Tibial nerve (tissue), 4 donors: Measurements from ENCODE around the gene RIPK4.

ENCODE experiments used
- EP300 ChIP-seq, 2 donors: sonication (generic); formaldehyde crosslinking; IDR thresholded peaks; one replicate each; pipeline ENCODE4 v1.6.1; 2017; ENCODE audit warnings: antibody characterized with exemption in 2 of 2, mild to moderate bottlenecking in 1 of 2
- POLR2A ChIP-seq, 2 donors: fragments of 450-650 bp; IDR thresholded peaks; one replicate each; pipeline ENCODE4 v1.6.1; 2017; ENCODE audit warnings: antibody characterized with exemption in 2 of 2, mild to moderate bottlenecking in 2 of 2, moderate library complexity in 2 of 2
- TF ChIP-seq, protein P1 (sequence below), 5 experiments: fragments of 200-600 bp in 3 of 5; fragments of 450-650 bp in 2 of 5; sonication (generic) in 3 of 5; IDR thresholded peaks; one replicate each; pipeline ENCODE4 v1.5.1; 2016 to 2019; ENCODE audit warnings: antibody characterized with exemption in 5 of 5, mild to moderate bottlenecking in 3 of 5, moderate library complexity in 2 of 5

DNA sequence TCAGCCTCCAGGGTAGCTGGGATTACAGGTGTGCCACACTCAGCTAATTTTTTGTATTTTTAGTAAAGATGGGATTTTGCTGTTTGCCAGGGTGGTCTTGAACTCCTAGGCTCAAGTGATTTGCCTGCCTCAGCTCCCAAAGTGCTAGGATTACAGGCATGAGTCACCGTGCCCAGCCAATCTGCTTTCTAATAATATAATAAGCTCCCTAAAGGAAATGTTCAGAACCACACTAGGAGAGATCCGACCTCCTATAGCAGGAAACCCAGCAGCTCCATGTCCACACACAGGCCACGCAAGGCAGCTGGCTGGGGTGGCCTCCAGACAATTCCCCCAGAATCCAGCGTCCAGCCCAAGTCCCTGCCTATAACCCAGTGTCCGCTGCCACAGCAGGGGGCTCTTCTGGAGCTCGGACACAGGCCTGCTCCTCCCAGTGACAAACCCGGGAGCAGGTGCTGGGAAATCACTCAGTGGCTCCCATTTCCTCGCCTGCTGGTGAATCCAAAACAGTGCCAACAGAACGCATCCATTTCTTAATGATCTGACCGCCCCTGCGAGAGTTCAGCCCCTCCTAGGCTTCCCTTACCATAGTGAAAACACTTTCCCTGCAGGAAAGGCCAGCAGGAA, 7.5 kb downstream of the RIPK4 start:
- no peak for TF ChIP-seq EP300 (IDR thresholded peaks at IDR 0.05)
- TF ChIP-seq, protein P1, sequence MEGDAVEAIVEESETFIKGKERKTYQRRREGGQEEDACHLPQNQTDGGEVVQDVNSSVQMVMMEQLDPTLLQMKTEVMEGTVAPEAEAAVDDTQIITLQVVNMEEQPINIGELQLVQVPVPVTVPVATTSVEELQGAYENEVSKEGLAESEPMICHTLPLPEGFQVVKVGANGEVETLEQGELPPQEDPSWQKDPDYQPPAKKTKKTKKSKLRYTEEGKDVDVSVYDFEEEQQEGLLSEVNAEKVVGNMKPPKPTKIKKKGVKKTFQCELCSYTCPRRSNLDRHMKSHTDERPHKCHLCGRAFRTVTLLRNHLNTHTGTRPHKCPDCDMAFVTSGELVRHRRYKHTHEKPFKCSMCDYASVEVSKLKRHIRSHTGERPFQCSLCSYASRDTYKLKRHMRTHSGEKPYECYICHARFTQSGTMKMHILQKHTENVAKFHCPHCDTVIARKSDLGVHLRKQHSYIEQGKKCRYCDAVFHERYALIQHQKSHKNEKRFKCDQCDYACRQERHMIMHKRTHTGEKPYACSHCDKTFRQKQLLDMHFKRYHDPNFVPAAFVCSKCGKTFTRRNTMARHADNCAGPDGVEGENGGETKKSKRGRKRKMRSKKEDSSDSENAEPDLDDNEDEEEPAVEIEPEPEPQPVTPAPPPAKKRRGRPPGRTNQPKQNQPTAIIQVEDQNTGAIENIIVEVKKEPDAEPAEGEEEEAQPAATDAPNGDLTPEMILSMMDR (IDR thresholded peaks at IDR 0.05), result no peak
- TF ChIP-seq POLR2A (IDR thresholded peaks at IDR 0.05), result no peak
